SK-N-SH treated with all-trans-retinoic acid at 6 μM for 48 hours (cell line): ENCODE data around the gene SLC22A4.

Experiments
- ATAC-seq: fragments of 200-7000 bp; cut with Tn5 transposase; 3 replicates; pipeline ENCODE4 v1.9.1; 2020; ENCODE audit warnings: mild to moderate bottlenecking, moderate library complexity
- ARNTL ChIP-seq: fragments of 450-650 bp; formaldehyde crosslinking; IDR thresholded peaks from 2 replicates; pipeline ENCODE4 v1.5.0; 2020; ENCODE audit warnings: low read depth, mild to moderate bottlenecking, moderate library complexity, borderline replicate concordance
- BACH2 ChIP-seq: fragments of 250-450 bp; sonication (Bioruptor Pico); IDR thresholded peaks from 2 replicates; pipeline ENCODE4 v1.9.0; 2021; ENCODE audit warnings: mild to moderate bottlenecking, borderline replicate concordance
- CSDC2 ChIP-seq: fragments of 250-450 bp; sonication (Bioruptor Pico); IDR thresholded peaks from 2 replicates; pipeline ENCODE4 v1.5.0; 2020; ENCODE audit warnings: mild to moderate bottlenecking, moderate library complexity
- ESRRG ChIP-seq: fragments of 250-450 bp; sonication (Bioruptor Pico); IDR thresholded peaks from 2 replicates; pipeline ENCODE4 v1.6.1; 2021; ENCODE audit warnings: mild to moderate bottlenecking
- GLIS3 ChIP-seq: fragments of 250-450 bp; sonication (Bioruptor Pico); IDR thresholded peaks from 2 replicates; pipeline ENCODE4 v1.5.0; 2020; ENCODE audit warnings: mild to moderate bottlenecking, moderate library complexity
- ISL1 ChIP-seq: fragments of 250-450 bp; sonication (Bioruptor Pico); IDR thresholded peaks from 2 replicates; pipeline ENCODE4 v2.1.2; 2022; ENCODE audit warnings: mild to moderate bottlenecking, moderate library complexity
- OSR1 ChIP-seq: fragments of 250-450 bp; sonication (Bioruptor Pico); IDR thresholded peaks from 2 replicates; pipeline ENCODE4 v1.8.0; 2022; ENCODE audit warnings: moderate library complexity, mild to moderate bottlenecking, inconsistent platforms
- RARB ChIP-seq: fragments of 250-450 bp; sonication (Bioruptor Pico); IDR thresholded peaks from 2 replicates; pipeline ENCODE4 v1.8.0; 2021; ENCODE audit warnings: mild to moderate bottlenecking, moderate library complexity
- SNAI2 ChIP-seq: fragments of 250-450 bp; sonication (Bioruptor Pico); IDR thresholded peaks from 2 replicates; pipeline ENCODE4 v1.5.0; 2020; ENCODE audit warnings: mild to moderate bottlenecking, moderate library complexity
- TCF4 ChIP-seq: fragments of 250-450 bp; sonication (Bioruptor Pico); IDR thresholded peaks from 2 replicates; pipeline ENCODE4 v1.8.0; 2021; ENCODE audit warnings: mild to moderate bottlenecking, moderate library complexity, borderline replicate concordance
- TOX ChIP-seq: fragments of 250-450 bp; sonication (Bioruptor Pico); IDR thresholded peaks from 2 replicates; pipeline ENCODE4 v1.8.0; 2021; ENCODE audit warnings: mild to moderate bottlenecking, moderate library complexity, borderline replicate concordance
- ZC3H10 ChIP-seq: fragments of 250-450 bp; sonication (Bioruptor Pico); IDR thresholded peaks from 2 replicates; pipeline ENCODE4 v1.5.1; 2021; ENCODE audit warnings: mild to moderate bottlenecking, moderate library complexity
- ZFP3 ChIP-seq: fragments of 250-450 bp; sonication (Bioruptor Pico); IDR thresholded peaks from 2 replicates; pipeline ENCODE4 v1.5.0; 2020; ENCODE audit warnings: mild to moderate bottlenecking, moderate library complexity
- ZFP30 ChIP-seq: fragments of 450-650 bp; formaldehyde crosslinking; IDR thresholded peaks from 2 replicates; pipeline ENCODE4 v1.5.0; 2022; ENCODE audit warnings: mild to moderate bottlenecking, moderate library complexity
- ZNF8 ChIP-seq: fragments of 450-650 bp; formaldehyde crosslinking; IDR thresholded peaks from 2 replicates; pipeline ENCODE4 v1.5.0; 2020; ENCODE audit warnings: mild to moderate bottlenecking, moderate library complexity
- TF ChIP-seq, protein P1 (sequence below): fragments of 250-450 bp; sonication (Bioruptor Pico); IDR thresholded peaks from 2 replicates; pipeline ENCODE4 v1.5.1; 2020; ENCODE audit warnings: low read depth, mild to moderate bottlenecking, moderate library complexity
- TF ChIP-seq, protein P2 (sequence below): fragments of 250-450 bp; sonication (Bioruptor Pico); IDR thresholded peaks from 2 replicates; pipeline ENCODE4 v1.5.0; 2020; ENCODE audit warnings: mild to moderate bottlenecking, moderate library complexity
- TF ChIP-seq, protein P3 (sequence below): fragments of 250-450 bp; sonication (Bioruptor Pico); IDR thresholded peaks from 2 replicates; pipeline ENCODE4 v1.5.1; 2021; ENCODE audit warnings: mild to moderate bottlenecking, moderate library complexity
- TF ChIP-seq, protein P4 (sequence below): fragments of 250-450 bp; sonication (Bioruptor Pico); IDR thresholded peaks from 2 replicates; pipeline ENCODE4 v1.8.0; 2020; ENCODE audit warnings: mild to moderate bottlenecking, moderate library complexity, borderline replicate concordance
- TF ChIP-seq, protein P5 (sequence below): fragments of 250-450 bp; sonication (Bioruptor Pico); IDR thresholded peaks from 2 replicates; pipeline ENCODE4 v1.8.0; 2021; ENCODE audit warnings: low read depth, mild to moderate bottlenecking, moderate library complexity, borderline replicate concordance

SLC22A4 gene

DNA sequence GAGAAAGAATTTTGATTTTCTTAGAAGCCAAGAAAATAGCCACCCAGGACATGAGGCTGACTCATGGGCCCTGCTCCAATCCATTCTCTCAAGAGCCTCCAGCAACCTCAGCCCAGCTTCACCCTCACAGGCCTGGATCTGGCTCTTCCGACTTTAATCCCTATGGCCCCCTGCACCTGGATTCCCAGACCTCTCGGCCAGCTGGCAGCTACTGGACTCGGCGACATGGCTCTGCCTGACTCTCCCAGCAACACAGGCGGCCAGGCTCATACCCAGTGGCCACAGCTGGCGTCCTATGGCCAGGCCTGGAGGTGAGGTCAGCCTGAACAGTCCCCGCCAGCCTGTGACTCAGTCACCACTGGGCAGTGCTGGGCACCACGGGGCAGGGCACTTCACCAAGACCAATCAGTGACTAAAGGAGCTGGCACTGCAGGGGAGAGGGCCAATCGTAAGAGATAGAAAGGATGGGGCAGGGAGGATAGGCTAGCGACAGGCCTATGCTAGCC lies 42.9 kb upstream of the SLC22A4 start:
- ATAC-seq, result peak; percentile 62
- no peak for TF ChIP-seq ARNTL
- no peak for TF ChIP-seq SNAI2 (CRISPR knock-in tag)
- no peak for TF ChIP-seq ZFP3 (CRISPR knock-in tag)
- no peak for TF ChIP-seq ZNF8 (CRISPR knock-in tag)
- TF ChIP-seq, protein P1, sequence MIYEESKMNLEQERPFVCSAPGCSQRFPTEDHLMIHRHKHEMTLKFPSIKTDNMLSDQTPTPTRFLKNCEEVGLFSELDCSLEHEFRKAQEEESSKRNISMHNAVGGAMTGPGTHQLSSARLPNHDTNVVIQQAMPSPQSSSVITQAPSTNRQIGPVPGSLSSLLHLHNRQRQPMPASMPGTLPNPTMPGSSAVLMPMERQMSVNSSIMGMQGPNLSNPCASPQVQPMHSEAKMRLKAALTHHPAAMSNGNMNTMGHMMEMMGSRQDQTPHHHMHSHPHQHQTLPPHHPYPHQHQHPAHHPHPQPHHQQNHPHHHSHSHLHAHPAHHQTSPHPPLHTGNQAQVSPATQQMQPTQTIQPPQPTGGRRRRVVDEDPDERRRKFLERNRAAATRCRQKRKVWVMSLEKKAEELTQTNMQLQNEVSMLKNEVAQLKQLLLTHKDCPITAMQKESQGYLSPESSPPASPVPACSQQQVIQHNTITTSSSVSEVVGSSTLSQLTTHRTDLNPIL, result no peak
- TF ChIP-seq GLIS3 (CRISPR knock-in tag), result no peak
- TF ChIP-seq BACH2 (CRISPR knock-in tag), result no peak
- TF ChIP-seq, protein P2, sequence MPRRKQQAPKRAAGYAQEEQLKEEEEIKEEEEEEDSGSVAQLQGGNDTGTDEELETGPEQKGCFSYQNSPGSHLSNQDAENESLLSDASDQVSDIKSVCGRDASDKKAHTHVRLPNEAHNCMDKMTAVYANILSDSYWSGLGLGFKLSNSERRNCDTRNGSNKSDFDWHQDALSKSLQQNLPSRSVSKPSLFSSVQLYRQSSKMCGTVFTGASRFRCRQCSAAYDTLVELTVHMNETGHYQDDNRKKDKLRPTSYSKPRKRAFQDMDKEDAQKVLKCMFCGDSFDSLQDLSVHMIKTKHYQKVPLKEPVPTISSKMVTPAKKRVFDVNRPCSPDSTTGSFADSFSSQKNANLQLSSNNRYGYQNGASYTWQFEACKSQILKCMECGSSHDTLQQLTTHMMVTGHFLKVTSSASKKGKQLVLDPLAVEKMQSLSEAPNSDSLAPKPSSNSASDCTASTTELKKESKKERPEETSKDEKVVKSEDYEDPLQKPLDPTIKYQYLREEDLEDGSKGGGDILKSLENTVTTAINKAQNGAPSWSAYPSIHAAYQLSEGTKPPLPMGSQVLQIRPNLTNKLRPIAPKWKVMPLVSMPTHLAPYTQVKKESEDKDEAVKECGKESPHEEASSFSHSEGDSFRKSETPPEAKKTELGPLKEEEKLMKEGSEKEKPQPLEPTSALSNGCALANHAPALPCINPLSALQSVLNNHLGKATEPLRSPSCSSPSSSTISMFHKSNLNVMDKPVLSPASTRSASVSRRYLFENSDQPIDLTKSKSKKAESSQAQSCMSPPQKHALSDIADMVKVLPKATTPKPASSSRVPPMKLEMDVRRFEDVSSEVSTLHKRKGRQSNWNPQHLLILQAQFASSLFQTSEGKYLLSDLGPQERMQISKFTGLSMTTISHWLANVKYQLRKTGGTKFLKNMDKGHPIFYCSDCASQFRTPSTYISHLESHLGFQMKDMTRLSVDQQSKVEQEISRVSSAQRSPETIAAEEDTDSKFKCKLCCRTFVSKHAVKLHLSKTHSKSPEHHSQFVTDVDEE (CRISPR knock-in tag), result no peak
- TF ChIP-seq ZFP30, result no peak
- TF ChIP-seq ZC3H10 (CRISPR knock-in tag), result no peak
- no peak for TF ChIP-seq OSR1
- no peak for TF ChIP-seq RARB (CRISPR knock-in tag)
- TF ChIP-seq, protein P3, sequence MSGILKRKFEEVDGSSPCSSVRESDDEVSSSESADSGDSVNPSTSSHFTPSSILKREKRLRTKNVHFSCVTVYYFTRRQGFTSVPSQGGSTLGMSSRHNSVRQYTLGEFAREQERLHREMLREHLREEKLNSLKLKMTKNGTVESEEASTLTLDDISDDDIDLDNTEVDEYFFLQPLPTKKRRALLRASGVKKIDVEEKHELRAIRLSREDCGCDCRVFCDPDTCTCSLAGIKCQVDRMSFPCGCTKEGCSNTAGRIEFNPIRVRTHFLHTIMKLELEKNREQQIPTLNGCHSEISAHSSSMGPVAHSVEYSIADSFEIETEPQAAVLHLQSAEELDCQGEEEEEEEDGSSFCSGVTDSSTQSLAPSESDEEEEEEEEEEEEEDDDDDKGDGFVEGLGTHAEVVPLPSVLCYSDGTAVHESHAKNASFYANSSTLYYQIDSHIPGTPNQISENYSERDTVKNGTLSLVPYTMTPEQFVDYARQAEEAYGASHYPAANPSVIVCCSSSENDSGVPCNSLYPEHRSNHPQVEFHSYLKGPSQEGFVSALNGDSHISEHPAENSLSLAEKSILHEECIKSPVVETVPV (CRISPR knock-in tag), result no peak
- TF ChIP-seq, protein P4, sequence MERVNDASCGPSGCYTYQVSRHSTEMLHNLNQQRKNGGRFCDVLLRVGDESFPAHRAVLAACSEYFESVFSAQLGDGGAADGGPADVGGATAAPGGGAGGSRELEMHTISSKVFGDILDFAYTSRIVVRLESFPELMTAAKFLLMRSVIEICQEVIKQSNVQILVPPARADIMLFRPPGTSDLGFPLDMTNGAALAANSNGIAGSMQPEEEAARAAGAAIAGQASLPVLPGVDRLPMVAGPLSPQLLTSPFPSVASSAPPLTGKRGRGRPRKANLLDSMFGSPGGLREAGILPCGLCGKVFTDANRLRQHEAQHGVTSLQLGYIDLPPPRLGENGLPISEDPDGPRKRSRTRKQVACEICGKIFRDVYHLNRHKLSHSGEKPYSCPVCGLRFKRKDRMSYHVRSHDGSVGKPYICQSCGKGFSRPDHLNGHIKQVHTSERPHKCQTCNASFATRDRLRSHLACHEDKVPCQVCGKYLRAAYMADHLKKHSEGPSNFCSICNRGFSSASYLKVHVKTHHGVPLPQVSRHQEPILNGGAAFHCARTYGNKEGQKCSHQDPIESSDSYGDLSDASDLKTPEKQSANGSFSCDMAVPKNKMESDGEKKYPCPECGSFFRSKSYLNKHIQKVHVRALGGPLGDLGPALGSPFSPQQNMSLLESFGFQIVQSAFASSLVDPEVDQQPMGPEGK, result no peak
- TF ChIP-seq TCF4 (CRISPR knock-in tag), result no peak
- TF ChIP-seq TOX (CRISPR knock-in tag), result no peak
- no peak for TF ChIP-seq CSDC2 (CRISPR knock-in tag)

DNA sequence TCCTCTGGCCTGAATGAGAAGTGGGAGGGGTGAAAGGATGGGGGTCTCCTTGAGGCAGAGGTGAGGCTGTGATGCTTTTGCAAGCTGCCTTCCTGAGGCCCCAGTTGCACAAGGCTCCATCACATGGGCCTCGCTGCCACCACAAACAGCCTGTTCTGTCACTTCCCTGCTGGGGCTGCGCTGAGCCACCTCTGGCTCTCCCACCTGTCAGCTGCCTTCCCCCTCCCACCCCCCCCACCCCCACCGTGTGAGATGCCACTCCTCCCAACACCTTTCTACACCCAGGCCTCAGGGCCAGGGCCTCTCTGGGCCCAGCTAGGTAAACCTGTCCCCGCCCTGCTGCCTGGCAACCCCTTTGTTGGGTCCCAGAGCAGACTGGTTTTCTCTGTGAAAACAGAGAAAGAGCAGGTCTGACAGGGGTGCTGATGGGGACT lies 41.2 kb upstream of the SLC22A4 start:
- no peak for ATAC-seq
- no peak for TF ChIP-seq ZFP3 (CRISPR knock-in tag)
- TF ChIP-seq TCF4 (CRISPR knock-in tag), result no peak
- no peak for TF ChIP-seq ESRRG (CRISPR knock-in tag)
- TF ChIP-seq OSR1, result no peak
- no peak for TF ChIP-seq ISL1 (CRISPR knock-in tag)

DNA sequence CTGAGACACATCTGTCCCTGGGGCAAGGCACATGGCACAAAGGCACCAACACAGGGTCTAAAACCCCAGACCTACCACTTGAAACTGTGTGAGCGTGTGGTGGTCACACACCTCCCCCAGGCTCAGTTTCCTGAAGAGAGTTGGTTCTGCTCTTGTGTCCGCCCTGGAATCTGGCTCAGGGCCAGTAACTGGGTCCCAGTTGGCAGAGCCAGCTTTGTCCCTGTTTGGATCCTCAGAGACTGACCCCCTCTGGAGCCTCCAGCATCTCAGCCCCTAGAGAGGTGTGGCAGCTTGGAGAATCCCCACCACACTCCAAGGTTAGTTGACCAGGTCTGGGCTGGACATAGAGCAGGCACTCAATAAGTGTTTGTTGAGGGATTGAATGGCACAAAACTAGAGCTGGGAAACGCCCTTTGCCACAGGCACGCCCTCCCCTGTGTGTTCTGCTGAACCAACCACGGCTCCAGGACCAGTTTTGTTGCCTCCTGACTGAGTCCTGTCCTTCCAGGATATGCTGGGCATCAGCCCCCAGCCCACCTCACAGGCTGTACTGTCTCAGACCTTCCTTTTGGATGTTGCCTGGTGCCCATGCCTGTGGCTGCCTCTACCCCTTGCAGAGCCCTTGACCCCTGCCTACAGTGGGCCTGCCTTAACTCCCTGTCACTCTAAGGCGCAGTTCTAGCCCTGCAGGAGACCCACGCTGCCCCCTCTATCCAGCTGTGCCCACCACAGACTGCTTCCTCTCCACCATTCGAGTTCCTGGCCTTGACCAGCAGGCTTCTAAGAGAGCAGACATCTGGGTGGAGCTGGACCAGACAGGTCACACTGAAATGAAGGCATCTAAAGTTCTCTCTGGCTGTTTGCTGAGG lies 40.5 kb upstream of the SLC22A4 start:
- TF ChIP-seq, protein P2 (CRISPR knock-in tag), result no peak
- TF ChIP-seq ZNF8 (CRISPR knock-in tag), result no peak
- TF ChIP-seq, protein P5, sequence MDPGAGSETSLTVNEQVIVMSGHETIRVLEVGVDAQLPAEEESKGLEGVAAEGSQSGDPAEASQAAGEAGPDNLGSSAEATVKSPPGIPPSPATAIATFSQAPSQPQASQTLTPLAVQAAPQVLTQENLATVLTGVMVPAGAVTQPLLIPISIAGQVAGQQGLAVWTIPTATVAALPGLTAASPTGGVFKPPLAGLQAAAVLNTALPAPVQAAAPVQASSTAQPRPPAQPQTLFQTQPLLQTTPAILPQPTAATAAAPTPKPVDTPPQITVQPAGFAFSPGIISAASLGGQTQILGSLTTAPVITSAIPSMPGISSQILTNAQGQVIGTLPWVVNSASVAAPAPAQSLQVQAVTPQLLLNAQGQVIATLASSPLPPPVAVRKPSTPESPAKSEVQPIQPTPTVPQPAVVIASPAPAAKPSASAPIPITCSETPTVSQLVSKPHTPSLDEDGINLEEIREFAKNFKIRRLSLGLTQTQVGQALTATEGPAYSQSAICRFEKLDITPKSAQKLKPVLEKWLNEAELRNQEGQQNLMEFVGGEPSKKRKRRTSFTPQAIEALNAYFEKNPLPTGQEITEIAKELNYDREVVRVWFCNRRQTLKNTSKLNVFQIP, result no peak
- TF ChIP-seq GLIS3 (CRISPR knock-in tag), result no peak
- TF ChIP-seq SNAI2 (CRISPR knock-in tag), result no peak
- TF ChIP-seq, protein P4, result no peak
- TF ChIP-seq ISL1 (CRISPR knock-in tag), result no peak
- no peak for TF ChIP-seq BACH2 (CRISPR knock-in tag)
- TF ChIP-seq, protein P3 (CRISPR knock-in tag), result no peak
- TF ChIP-seq ZFP3 (CRISPR knock-in tag), result no peak
- no peak for TF ChIP-seq CSDC2 (CRISPR knock-in tag)
- ATAC-seq, result no peak
